Stimulated activated CD8-positive, alpha-beta memory T cell treated with anti-CD3 and anti-CD28 coated beads, Interleukin-7, amount 100 ng/mL, for 24 hours (primary cell): Measurements from ENCODE around the gene SELENOT.

Experiments
- DNase-seq: peaks from one replicate; pipeline ENCODE4 v3.0.0-alpha.2; 2020; ENCODE audit warnings: low read depth

The SELENOT gene

GRCh38 chr3:150663461-150663860 lies 60.3 kb downstream of the SELENOT start:
- no peak for DNase-seq

GRCh38 chr3:150666167-150666566 lies 63.0 kb downstream of the SELENOT start:
- no peak for DNase-seq

- DNase-seq = no peak
Observed at GRCh38 chr3:150673966-150674365, 70.8 kb downstream of the SELENOT start.

- DNase-seq = no peak
Observed at GRCh38 chr3:150675587-150675986, 72.5 kb downstream of the SELENOT start.
